Hepatocyte (in vitro differentiated cells): ENCODE data around the gene B4GALT2. TPM values are rescaled to one million over a fixed set of nuclear protein-coding genes. Genes with fewer than 3 reads are reported as not detected.
A peak's percentile ranks its signal among the peaks of the same experiment; 100 is the strongest.

Experiments
- DNase-seq: peaks from one replicate; pipeline ENCODE4 v3.0.0-alpha.2; 2016; ENCODE audit warnings: low spot score
- H2AFZ ChIP-seq: fragments of 200-600 bp; sonication (generic); 2 replicates; pipeline ENCODE4 v1.6.0; 2016; ENCODE audit warnings: antibody characterized with exemption, mild to moderate bottlenecking
- H3K27ac ChIP-seq: fragments of 200-600 bp; sonication (generic); 2 replicates; pipeline ENCODE4 v1.5.1; 2016; ENCODE audit warnings: mild to moderate bottlenecking
- H3K27me3 ChIP-seq: fragments of 200-600 bp; sonication (generic); 2 replicates; pipeline ENCODE4 v1.6.1; 2016
- H3K36me3 ChIP-seq: fragments of 200-600 bp; sonication (generic); replicated peaks from 2 replicates; pipeline ENCODE4 v1.5.1; 2016; ENCODE audit warnings: low read depth; ENCODE audit not compliant: insufficient read depth
- H3K4me1 ChIP-seq: fragments of 200-600 bp; sonication (generic); 2 replicates; pipeline ENCODE4 v1.5.1; 2016; ENCODE audit warnings: mild to moderate bottlenecking, moderate library complexity; ENCODE audit not compliant: insufficient read depth
- H3K4me2 ChIP-seq: fragments of 200-600 bp; sonication (generic); 2 replicates; pipeline ENCODE4 v1.6.0; 2016
- H3K4me3 ChIP-seq: fragments of 200-600 bp; sonication (generic); 2 replicates; pipeline ENCODE4 v1.5.1; 2016; ENCODE audit warnings: mild to moderate bottlenecking
- H3K79me2 ChIP-seq: fragments of 200-600 bp; sonication (generic); 2 replicates; pipeline ENCODE4 v1.6.0; 2017; ENCODE audit warnings: mild to moderate bottlenecking
- H3K9me2 ChIP-seq: fragments of 200-600 bp; sonication (generic); replicated peaks from 2 replicates; pipeline ENCODE4 v1.6.0; 2017; ENCODE audit warnings: mild to moderate bottlenecking; ENCODE audit not compliant: insufficient read depth
- H3K9me3 ChIP-seq: fragments of 200-600 bp; sonication (generic); 2 replicates; pipeline ENCODE4 v1.5.1; 2016; ENCODE audit warnings: low read depth, mild to moderate bottlenecking
- H4K20me1 ChIP-seq: fragments of 200-600 bp; sonication (generic); 2 replicates; pipeline ENCODE4 v1.6.0; 2016; ENCODE audit warnings: mild to moderate bottlenecking; ENCODE audit not compliant: insufficient read depth, poor library complexity, severe bottlenecking
- EZH2 ChIP-seq: fragments of 200-600 bp; sonication (generic); IDR thresholded peaks from 2 replicates; pipeline ENCODE4 v1.6.1; 2016; ENCODE audit warnings: antibody characterized with exemption, mild to moderate bottlenecking, borderline replicate concordance
- EZH2phosphoT487 ChIP-seq: fragments of 200-600 bp; sonication (generic); IDR thresholded peaks from one replicate; pipeline ENCODE4 v1.6.1; 2018; ENCODE audit warnings: antibody characterized with exemption, mild to moderate bottlenecking, low read depth, moderate library complexity; ENCODE audit not compliant: unreplicated experiment, severe bottlenecking
- WGBS: methylation state at CpG from one replicate; pipeline ENCODE4 v1.1.6; 2016; ENCODE audit warnings: low lambda C conversion rate; ENCODE audit errors: missing lambda C conversion rate; 5-methylcytosine and 5-hydroxymethylcytosine counted together
- polyA plus RNA-seq: library from polyadenylated mRNA; unstranded; fragments of >200 nt; fragmentation: Nextera tagmentation; extraction: Ambion mirVana; gene quantifications from 2 replicates; pipeline ENCODE4 v1.2.1, GENCODE V29; 2016
- total RNA-seq: library from RNA; depleted of rRNA; stranded (reverse); fragments of >200 nt; gene quantifications from 2 replicates; pipeline ENCODE4 v1.2.3, GENCODE V29; 2014
- TF ChIP-seq, protein P1 (sequence below): fragments of 200-600 bp; sonication (generic); IDR thresholded peaks from 2 replicates; pipeline ENCODE4 v1.5.1; 2016; ENCODE audit warnings: antibody characterized with exemption, mild to moderate bottlenecking; ENCODE audit not compliant: poor library complexity

Gene B4GALT2, protein sequence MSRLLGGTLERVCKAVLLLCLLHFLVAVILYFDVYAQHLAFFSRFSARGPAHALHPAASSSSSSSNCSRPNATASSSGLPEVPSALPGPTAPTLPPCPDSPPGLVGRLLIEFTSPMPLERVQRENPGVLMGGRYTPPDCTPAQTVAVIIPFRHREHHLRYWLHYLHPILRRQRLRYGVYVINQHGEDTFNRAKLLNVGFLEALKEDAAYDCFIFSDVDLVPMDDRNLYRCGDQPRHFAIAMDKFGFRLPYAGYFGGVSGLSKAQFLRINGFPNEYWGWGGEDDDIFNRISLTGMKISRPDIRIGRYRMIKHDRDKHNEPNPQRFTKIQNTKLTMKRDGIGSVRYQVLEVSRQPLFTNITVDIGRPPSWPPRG
- 45.7 and 48.2 TPM in 2 replicates for total RNA-seq
- polyA plus RNA-seq = 68.8 and 73.8 TPM in 2 replicates

GRCh38 chr1:43978551-43979260 is at the start of gene B4GALT2:
Gene B4GALT2 (plus strand): TSS chr1:43979210. CDS start chr1:43981161, 1,951 bp downstream.
- peak; percentile 77 for DNase-seq
- H3K27ac ChIP-seq = peak within 1 kb of the TSS; percentile 79
- H3K36me3 ChIP-seq = no peaks in the 10 kb centered on the region
- peaks cover 53% of the 10 kb centered on the region for H3K79me2 ChIP-seq
- peak within 1 kb of the TSS; percentile 99 for H3K4me2 ChIP-seq
- peaks cover 35% of the 10 kb centered on the region for H3K4me1 ChIP-seq
- WGBS = 9% methylated on average over 25 of the region's 54 CpGs
- H3K4me3 ChIP-seq = peak within 1 kb of the TSS; percentile 70
- H3K9me3 ChIP-seq = no peaks in the 10 kb centered on the region
- TF ChIP-seq, protein P1, sequence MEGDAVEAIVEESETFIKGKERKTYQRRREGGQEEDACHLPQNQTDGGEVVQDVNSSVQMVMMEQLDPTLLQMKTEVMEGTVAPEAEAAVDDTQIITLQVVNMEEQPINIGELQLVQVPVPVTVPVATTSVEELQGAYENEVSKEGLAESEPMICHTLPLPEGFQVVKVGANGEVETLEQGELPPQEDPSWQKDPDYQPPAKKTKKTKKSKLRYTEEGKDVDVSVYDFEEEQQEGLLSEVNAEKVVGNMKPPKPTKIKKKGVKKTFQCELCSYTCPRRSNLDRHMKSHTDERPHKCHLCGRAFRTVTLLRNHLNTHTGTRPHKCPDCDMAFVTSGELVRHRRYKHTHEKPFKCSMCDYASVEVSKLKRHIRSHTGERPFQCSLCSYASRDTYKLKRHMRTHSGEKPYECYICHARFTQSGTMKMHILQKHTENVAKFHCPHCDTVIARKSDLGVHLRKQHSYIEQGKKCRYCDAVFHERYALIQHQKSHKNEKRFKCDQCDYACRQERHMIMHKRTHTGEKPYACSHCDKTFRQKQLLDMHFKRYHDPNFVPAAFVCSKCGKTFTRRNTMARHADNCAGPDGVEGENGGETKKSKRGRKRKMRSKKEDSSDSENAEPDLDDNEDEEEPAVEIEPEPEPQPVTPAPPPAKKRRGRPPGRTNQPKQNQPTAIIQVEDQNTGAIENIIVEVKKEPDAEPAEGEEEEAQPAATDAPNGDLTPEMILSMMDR = no peak
- TF ChIP-seq EZH2 (no peak), EZH2phosphoT487 (no peak)
- no peaks in the 10 kb centered on the region for H3K27me3 ChIP-seq
- H4K20me1 ChIP-seq = peaks cover 30% of the 10 kb centered on the region
- H3K9me2 ChIP-seq = no peaks in the 10 kb centered on the region
- peak within 1 kb of the TSS; percentile 52 for H2AFZ ChIP-seq

DNA sequence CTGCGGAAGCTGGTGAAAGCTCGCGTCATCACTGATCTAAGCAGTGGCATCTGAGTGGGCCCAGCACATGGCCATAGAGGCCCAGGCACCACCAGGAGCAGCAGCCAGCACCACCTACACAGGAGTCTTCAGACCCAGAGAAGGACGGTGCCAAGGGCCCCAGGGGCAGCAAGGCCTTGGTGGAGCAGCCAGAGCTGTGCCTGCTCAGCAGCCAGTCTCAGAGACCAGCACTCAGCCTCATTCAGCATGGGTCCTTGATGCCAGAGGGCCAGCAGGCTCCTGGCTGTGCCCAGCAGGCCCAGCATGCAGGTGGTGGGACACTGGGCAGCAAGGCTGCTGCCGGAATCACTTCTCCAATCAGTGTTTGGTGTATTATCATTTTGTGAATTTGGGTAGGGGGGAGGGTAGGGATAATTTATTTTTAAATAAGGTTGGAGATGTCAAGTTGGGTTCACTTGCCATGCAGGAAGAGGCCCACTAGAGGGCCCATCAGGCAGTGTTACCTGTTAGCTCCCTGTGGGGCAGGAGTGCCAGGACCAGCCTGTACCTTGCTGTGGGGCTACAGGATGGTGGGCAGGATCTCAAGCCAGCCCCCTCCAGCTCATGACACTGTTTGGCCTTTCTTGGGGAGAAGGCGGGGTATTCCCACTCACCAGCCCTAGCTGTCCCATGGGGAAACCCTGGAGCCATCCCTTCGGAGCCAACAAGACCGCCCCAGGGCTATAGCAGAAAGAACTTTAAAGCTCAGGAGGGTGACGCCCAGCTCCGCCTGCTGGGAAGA is 48.7 kb upstream of the B4GALT2 start:
- Histone ChIP-seq H3K9me2 (no peaks in the 10 kb centered on the region), H3K4me2 (no peak overlapping the region), H3K79me2 (no peaks in the 10 kb centered on the region), H3K27ac (no peak overlapping the region), H3K9me3 (no peaks in the 10 kb centered on the region), H3K27me3 (peaks cover 9% of the 10 kb centered on the region), H2AFZ (no peak overlapping the region), H3K4me1 (peaks cover 15% of the 10 kb centered on the region), H3K4me3 (no peak overlapping the region), H4K20me1 (no peaks in the 10 kb centered on the region), H3K36me3 (no peaks in the 10 kb centered on the region)
- no peak for DNase-seq
- WGBS = 93% methylated on average over 10 of the region's 10 CpGs
- TF ChIP-seq, protein P1 = peak; percentile 27
- TF ChIP-seq EZH2 = no peak

DNA sequence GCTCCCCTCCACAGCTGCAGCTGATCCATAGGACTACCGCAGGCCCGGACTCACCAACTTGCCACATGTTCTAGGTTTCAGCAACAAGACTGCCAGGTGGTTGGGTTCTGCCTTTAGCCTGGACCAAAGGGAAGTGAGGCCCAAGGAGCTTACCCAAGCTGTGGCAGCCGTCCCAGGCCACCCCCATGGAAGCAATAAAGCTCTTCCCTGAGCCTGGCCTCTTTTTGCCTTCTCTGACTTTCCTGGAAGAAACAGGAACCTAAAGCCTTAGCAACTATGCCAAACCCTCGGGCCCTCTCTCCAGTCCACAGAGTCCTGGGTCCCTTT is 48.1 kb upstream of the B4GALT2 start:
- H3K9me3 ChIP-seq = no peaks in the 10 kb centered on the region
- H3K4me3 ChIP-seq = no peak overlapping the region
- H3K9me2 ChIP-seq = no peaks in the 10 kb centered on the region
- TF ChIP-seq, protein P1 = no peak
- TF ChIP-seq EZH2phosphoT487 (no peak), EZH2 (no peak)
- H2AFZ ChIP-seq = no peak overlapping the region
- no peak for DNase-seq
- H3K27me3 ChIP-seq = peaks cover 14% of the 10 kb centered on the region
- peaks cover 18% of the 10 kb centered on the region for H3K4me1 ChIP-seq
- no peaks in the 10 kb centered on the region for H3K36me3 ChIP-seq
- no peak overlapping the region for H3K27ac ChIP-seq
- H3K4me2 ChIP-seq = no peak overlapping the region
- no peaks in the 10 kb centered on the region for H3K79me2 ChIP-seq
- WGBS = 66% methylated on average over 4 of the region's 4 CpGs
- H4K20me1 ChIP-seq = no peaks in the 10 kb centered on the region
